Smooth muscle cell (in vitro differentiated cells): Measurements from ENCODE around the gene EFCAB6. TPM values are rescaled to one million over a fixed set of nuclear protein-coding genes. Genes with fewer than 3 reads are reported as not detected.

Source experiments
- DNase-seq: peaks from one replicate; lab custom pipeline; 2025; ENCODE audit not compliant: unreplicated experiment; lab: John Stamatoyannopoulos, UW
- H2AFZ ChIP-seq: fragments of 200-600 bp; sonication (generic); 2 replicates; pipeline ENCODE4 v1.6.0; 2016; ENCODE audit warnings: antibody characterized with exemption, low read depth, mild to moderate bottlenecking
- H3F3A ChIP-seq: fragments of 200-600 bp; sonication (generic); 2 replicates; pipeline ENCODE4 v1.6.0; 2017; ENCODE audit warnings: antibody characterized with exemption, low read depth
- H3K27ac ChIP-seq: fragments of 200-600 bp; sonication (generic); 2 replicates; pipeline ENCODE4 v1.5.1; 2016; ENCODE audit warnings: low read depth, mild to moderate bottlenecking
- H3K27me3 ChIP-seq: fragments of 200-600 bp; sonication (generic); 2 replicates; pipeline ENCODE4 v1.6.1; 2016; ENCODE audit warnings: low read depth, mild to moderate bottlenecking
- H3K36me3 ChIP-seq: fragments of 200-600 bp; sonication (generic); 2 replicates; pipeline ENCODE4 v1.5.1; 2016; ENCODE audit warnings: low read depth
- H3K4me1 ChIP-seq: fragments of 200-600 bp; sonication (generic); 2 replicates; pipeline ENCODE4 v1.5.1; 2016; ENCODE audit warnings: low read depth
- H3K4me2 ChIP-seq: fragments of 200-600 bp; sonication (generic); 2 replicates; pipeline ENCODE4 v1.6.0; 2016; ENCODE audit warnings: mild to moderate bottlenecking
- H3K4me3 ChIP-seq: fragments of 200-600 bp; sonication (generic); 2 replicates; pipeline ENCODE4 v1.5.1; 2016; ENCODE audit warnings: mild to moderate bottlenecking
- H3K79me2 ChIP-seq: fragments of 200-600 bp; sonication (generic); 2 replicates; pipeline ENCODE4 v1.6.0; 2016; ENCODE audit warnings: low read depth, mild to moderate bottlenecking
- H3K9ac ChIP-seq: fragments of 200-600 bp; sonication (generic); 2 replicates; pipeline ENCODE4 v1.6.0; 2016; ENCODE audit warnings: low read depth
- H3K9me3 ChIP-seq: fragments of 200-600 bp; sonication (generic); replicated peaks from 2 replicates; pipeline ENCODE4 v1.5.1; 2016; ENCODE audit warnings: low read depth
- H4K20me1 ChIP-seq: fragments of 200-600 bp; sonication (generic); 2 replicates; pipeline ENCODE4 v1.6.0; 2016; ENCODE audit warnings: low read depth
- WGBS: methylation state at CpG from one replicate; pipeline ENCODE4 v1.1.7; 2016; ENCODE audit warnings: low lambda C conversion rate; 5-methylcytosine and 5-hydroxymethylcytosine counted together
- polyA plus RNA-seq: library from polyadenylated mRNA; unstranded; fragments of >200 nt; fragmentation: Nextera tagmentation; extraction: Ambion mirVana; gene quantifications from 2 replicates; pipeline ENCODE4 v1.2.1, GENCODE V29; 2016
- total RNA-seq: library from RNA; depleted of rRNA; stranded (reverse); fragments of >200 nt; gene quantifications from 2 replicates; pipeline ENCODE4 v1.2.3, GENCODE V29; 2014
- TF ChIP-seq, protein P1 (sequence below): fragments of 200-600 bp; sonication (generic); IDR thresholded peaks from 2 replicates; pipeline ENCODE4 v1.5.1; 2017; ENCODE audit warnings: borderline replicate concordance, mild to moderate bottlenecking, antibody characterized with exemption; ENCODE audit not compliant: insufficient read depth, poor library complexity, severe bottlenecking

EFCAB6 gene
- total and polyA plus RNA-seq, 2 experiments from 2014 or later: 0.80 to 2.9 TPM

- Histone ChIP-seq H3K9ac (no peak overlapping the region), H3K36me3 (no peaks in the 10 kb centered on the region), H3K4me2 (no peak overlapping the region), H3K27me3 (peaks cover 7% of the 10 kb centered on the region), H3F3A (no peaks in the 10 kb centered on the region), H4K20me1 (no peaks in the 10 kb centered on the region), H3K79me2 (no peaks in the 10 kb centered on the region), H3K27ac (no peak overlapping the region), H3K9me3 (no peaks in the 10 kb centered on the region), H2AFZ (no peak overlapping the region), H3K4me3 (no peak overlapping the region), H3K4me1 (no peaks in the 10 kb centered on the region)
- no peak for DNase-seq
- 89% methylated on average over 15 of the region's 15 CpGs for WGBS
- TF ChIP-seq, protein P1, sequence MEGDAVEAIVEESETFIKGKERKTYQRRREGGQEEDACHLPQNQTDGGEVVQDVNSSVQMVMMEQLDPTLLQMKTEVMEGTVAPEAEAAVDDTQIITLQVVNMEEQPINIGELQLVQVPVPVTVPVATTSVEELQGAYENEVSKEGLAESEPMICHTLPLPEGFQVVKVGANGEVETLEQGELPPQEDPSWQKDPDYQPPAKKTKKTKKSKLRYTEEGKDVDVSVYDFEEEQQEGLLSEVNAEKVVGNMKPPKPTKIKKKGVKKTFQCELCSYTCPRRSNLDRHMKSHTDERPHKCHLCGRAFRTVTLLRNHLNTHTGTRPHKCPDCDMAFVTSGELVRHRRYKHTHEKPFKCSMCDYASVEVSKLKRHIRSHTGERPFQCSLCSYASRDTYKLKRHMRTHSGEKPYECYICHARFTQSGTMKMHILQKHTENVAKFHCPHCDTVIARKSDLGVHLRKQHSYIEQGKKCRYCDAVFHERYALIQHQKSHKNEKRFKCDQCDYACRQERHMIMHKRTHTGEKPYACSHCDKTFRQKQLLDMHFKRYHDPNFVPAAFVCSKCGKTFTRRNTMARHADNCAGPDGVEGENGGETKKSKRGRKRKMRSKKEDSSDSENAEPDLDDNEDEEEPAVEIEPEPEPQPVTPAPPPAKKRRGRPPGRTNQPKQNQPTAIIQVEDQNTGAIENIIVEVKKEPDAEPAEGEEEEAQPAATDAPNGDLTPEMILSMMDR: no peak
Measured at GRCh38 chr22:43749473-43749872, 62.6 kb downstream of the EFCAB6 start.

GRCh38 chr22:43747877-43748276 is 64.2 kb downstream of the EFCAB6 start:
- WGBS: 94% methylated on average over 6 of the region's 6 CpGs
- Histone ChIP-seq H3K79me2 (no peaks in the 10 kb centered on the region), H3F3A (no peaks in the 10 kb centered on the region), H4K20me1 (no peaks in the 10 kb centered on the region), H3K36me3 (no peaks in the 10 kb centered on the region), H3K27ac (no peak overlapping the region), H3K4me3 (no peak overlapping the region), H3K9ac (no peak overlapping the region), H3K9me3 (no peaks in the 10 kb centered on the region), H3K4me1 (no peaks in the 10 kb centered on the region), H2AFZ (no peak overlapping the region), H3K27me3 (no peaks in the 10 kb centered on the region), H3K4me2 (no peak overlapping the region)
- no peak for DNase-seq
- TF ChIP-seq, protein P1: no peak

DNA sequence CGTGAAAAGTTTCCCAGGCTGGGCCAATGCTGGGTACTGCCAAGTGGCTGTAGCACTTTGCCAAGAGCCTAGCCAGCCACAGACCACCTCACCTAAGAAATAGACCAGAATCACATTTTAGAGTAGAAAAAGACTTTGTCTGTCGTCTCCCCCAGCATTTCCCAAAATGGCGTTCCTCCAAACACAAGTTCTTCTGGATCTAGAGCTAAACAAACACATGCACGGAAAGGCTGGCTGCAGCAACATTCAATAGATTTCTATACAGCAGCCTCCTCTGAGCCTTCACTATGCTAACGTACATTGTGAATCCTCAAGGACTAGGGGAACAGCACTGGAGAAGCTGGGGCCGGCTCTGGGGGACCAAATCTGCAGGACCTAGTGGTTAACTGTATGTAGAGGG is 65.0 kb downstream of the EFCAB6 start:
- no peaks in the 10 kb centered on the region for H3K27me3 ChIP-seq
- no peak for DNase-seq
- H3K4me3 ChIP-seq: no peak overlapping the region
- no peak overlapping the region for H3K4me2 ChIP-seq
- no peak overlapping the region for H3K27ac ChIP-seq
- H3K36me3 ChIP-seq: no peaks in the 10 kb centered on the region
- no peaks in the 10 kb centered on the region for H3F3A ChIP-seq
- H3K79me2 ChIP-seq: no peaks in the 10 kb centered on the region
- no peaks in the 10 kb centered on the region for H3K4me1 ChIP-seq
- no peaks in the 10 kb centered on the region for H3K9me3 ChIP-seq
- no peaks in the 10 kb centered on the region for H4K20me1 ChIP-seq
- no peak overlapping the region for H3K9ac ChIP-seq
- TF ChIP-seq, protein P1: no peak
- no peak overlapping the region for H2AFZ ChIP-seq
- WGBS: 91% methylated on average over 6 of the region's 6 CpGs

DNA sequence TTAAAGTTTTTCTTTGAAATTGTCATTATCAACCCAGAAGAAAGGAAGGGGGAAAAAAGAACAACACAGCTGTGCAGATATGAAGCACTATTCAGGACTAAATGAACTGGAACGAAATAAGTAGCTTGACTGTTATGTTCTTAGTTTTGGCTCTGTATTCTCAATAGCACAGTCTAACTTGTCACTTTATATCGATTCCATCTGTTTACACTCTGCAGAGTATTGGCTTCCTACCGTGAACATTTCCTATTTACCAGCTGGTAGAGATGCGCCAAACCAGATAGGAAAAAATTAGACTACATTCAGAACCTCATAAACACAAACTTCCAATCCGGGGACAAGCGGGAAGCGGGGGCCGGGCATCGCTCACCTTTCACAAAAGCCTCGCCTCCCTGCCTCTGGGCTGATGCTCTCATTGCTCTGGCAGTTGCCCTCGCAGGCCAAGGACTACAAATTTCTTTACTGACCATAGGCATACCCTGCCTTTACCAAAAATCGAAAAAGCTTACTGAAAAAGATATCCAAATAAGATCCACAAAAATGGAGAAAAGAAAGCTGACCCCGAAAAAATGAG is 66.2 kb downstream of the EFCAB6 start:
- Histone ChIP-seq H3K79me2 (no peaks in the 10 kb centered on the region), H3K4me1 (no peaks in the 10 kb centered on the region), H3K9me3 (no peaks in the 10 kb centered on the region), H2AFZ (no peak overlapping the region), H3K4me2 (no peak overlapping the region), H3K27me3 (no peaks in the 10 kb centered on the region), H4K20me1 (no peaks in the 10 kb centered on the region), H3K9ac (no peak overlapping the region), H3K4me3 (no peak overlapping the region), H3F3A (no peaks in the 10 kb centered on the region), H3K27ac (no peak overlapping the region), H3K36me3 (no peaks in the 10 kb centered on the region)
- 93% methylated on average over 13 of the region's 13 CpGs for WGBS
- no peak for DNase-seq
- TF ChIP-seq, protein P1: no peak
